HG03108 (cell line): ENCODE data around the gene SRP68.
"Not testable (repeated sequence)": the region's sequence is repeated elsewhere in the genome, so short reads cannot be mapped to it uniquely, and the experiment has no call there.

ENCODE experiments used
- ATAC-seq: cut with Tn5 transposase; IDR thresholded peaks from one replicate; pipeline ENCODE4 v1.9.1; 2021; ENCODE audit warnings: moderate library complexity; ENCODE audit not compliant: unreplicated experiment

SRP68 gene

GRCh38 chr17:76077584-76078110 is 5.3 kb upstream of the SRP68 start:
- no peak for ATAC-seq

GRCh38 chr17:76076765-76077583 is 4.7 kb upstream of the SRP68 start:
- no peak for ATAC-seq

DNA sequence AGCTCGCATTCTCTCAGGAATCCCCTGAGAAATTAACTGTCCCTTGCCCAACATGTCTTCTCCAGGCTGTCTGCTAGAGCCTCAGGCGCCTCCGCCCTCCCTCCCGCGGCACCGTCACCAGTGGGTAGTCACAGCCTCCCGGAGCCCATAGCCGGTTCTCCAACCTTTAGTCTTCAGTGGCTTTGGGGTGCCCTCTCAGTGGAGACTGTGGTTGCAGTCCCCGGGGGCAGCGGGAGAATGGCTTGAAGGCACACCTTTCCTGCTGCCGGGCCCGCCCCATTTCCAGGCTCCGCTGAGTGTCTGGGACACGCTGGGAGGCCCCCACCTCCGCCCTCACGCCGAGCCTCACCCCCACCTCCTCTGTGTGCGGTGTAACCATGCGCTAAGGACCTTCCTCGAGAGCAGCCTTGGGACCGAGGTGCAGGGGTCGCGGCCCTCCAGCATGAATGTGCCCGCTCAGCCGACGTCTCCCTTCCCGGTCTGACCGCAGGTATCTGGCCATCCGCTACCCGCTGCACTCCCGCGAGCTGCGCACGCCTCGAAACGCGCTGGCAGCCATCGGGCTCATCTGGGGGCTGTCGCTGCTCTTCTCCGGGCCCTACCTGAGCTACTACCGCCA is 3.9 kb upstream of the SRP68 start:
- no peak for ATAC-seq

- ATAC-seq, result no peak
Observed at GRCh38 chr17:76075364-76076145, 3.2 kb upstream of the SRP68 start.

DNA sequence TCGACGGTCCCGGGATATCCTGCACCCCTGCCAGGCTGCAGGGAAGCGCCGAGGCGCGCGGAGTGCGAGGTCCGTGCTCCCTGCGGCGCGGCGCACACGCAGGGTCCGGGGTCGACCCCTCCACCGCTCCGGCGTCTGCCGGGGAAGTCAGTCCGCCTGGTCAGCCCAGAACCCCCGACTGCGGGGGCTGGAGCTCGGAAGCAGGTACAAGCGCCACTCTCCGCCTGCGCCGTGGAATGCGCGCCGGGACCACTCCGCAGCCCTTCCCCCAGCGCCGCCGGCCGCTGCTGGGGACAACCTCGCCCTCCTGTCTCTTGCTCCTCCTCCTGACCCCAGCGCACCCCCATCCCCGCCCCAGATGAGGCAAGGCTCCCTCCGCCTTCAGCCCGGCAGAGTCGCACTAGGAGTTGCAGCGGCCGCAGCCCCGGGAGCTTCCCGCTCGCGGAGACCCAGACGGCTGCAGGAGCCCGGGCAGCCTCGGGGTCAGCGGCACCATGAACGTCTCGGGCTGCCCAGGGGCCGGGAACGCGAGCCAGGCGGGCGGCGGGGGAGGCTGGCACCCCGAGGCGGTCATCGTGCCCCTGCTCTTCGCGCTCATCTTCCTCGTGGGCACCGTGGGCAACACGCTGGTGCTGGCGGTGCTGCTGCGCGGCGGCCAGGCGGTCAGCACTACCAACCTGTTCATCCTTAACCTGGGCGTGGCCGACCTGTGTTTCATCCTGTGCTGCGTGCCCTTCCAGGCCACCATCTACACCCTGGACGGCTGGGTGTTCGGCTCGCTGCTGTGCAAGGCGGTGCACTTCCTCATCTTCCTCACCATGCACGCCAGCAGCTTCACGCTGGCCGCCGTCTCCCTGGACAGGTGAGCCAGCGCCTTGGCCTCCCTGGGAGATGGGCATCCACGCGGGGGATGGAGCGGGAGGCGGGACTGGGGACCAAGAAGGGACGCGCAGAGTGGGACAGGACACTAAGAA is 2.4 kb upstream of the SRP68 start, which contains the start of gene GALR2:
TSS of gene GALR2 (plus strand) at position 392 of the 974 bp plus-strand sequence. CDS start at position 495, 103 bp downstream.
- ATAC-seq, result no peak

GRCh38 chr17:76071531-76072147 is 678 bp downstream of the SRP68 start:
- ATAC-seq, result no peak

DNA sequence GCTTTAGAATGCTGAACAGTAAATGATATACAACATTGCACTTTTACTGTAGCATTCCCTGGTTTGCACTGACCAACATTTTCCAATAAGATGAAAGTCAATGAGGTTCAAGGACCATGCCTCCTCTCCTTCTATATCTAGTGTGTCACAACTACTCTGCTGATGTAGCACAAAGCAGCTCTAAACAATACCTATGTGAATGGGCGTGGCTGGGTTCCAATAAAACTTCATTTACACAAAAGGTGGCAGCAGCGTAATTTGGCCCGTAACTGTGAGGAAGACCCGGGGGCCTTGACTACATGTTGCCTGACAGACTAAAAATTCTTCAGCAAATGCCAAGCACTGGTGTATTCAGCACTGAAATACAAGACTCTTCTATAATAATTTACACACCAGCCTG is 6.5 kb downstream of the SRP68 start:
- ATAC-seq, result no peak

- no peak for ATAC-seq
Observed at GRCh38 chr17:76063875-76064546, 8.3 kb downstream of the SRP68 start.

DNA sequence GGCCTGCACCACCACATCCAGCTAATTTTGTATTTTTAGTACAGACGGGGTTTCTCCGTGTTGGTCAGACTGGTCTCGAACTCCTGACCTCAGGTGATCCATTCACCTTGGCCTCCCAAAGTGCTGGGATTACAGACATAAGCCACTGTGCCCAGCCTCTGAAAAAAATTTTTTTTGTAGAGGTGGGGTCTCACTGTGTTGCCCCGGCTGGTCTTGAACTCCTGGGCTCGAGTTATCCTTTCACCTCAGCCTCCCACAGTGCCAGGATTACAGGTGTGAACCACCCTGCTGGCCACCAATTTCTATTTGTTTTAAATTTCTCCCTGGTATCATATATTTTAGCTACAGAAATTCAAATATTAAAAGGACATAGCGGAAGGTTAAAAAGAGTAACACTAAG is 14.1 kb downstream of the SRP68 start:
- ATAC-seq, result not testable (repeated sequence)

DNA sequence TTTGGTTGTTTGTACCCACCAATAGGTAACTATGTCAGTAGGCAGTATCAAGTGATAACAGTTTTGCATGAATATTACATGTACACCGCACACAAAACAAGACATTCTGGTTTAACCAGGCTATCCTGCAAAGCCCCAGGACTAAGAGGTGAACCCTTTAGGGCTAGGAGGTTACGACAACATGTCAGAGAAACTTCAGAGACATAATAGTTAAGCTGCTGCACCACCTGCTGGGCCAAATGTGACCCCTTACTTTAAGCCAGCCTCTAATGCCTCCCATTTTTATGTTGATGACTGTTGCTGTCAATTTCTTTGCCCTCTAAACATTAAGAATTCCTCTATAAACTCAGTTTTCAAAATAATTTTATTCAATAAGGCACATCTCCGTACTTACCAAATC is 15.4 kb downstream of the SRP68 start:
- no peak for ATAC-seq

DNA sequence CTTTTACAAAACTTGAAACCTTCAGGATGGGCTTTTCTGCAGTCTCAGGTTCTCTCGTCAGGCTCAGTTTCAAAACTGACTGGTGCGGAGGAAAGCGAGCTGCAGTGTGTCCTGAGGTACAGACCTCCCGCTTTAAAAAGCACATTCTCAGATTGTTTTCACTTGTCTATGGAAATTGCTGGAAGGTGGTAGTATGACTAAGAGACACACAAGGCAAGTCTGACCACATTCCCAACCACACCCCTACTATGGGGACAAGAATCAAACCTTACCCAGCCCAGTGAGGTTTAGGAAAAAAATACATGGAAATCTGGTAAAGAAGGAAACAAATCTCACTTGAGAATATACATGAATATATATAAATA is 18.2 kb downstream of the SRP68 start:
- no peak for ATAC-seq

DNA sequence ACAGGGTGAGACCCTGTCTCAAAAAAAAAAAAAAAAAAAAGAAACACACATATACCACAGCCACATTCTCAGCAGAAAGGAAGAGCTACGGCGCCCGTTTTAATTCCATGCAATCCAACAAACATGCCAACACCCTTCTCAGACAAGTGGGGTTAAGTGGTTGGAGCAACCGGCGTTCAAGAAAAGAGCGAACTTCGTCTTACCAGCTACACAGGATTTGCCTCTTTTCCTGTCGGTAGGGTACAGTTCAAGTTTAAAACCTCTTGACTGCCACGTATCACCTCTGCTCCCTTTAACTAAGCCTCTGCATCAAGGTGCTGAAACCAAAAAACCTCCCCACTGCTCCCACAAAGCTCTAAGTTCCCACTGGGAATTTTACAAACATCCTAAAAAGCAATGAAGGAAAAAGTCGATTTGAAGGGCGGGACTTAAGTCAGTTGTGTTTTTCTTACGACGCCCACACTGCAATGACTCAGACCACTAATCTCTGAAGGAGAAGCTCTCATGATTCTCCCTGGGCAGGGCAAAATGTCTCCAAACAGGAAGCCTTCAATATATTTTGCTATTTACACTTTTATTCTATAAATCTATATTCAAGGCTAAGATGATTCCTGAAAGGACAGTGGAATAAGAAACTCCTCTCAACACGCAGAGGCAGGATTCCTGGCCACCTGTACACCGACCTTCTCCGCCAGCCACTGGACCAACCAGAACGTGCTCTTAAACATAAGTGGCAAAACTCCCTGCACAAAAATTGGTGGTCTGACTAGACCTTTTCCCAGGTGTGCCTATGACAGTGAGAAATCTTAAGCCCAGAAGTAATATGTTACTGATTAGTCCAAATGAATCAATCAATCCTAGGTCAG is 18.8 kb downstream of the SRP68 start:
- no peak for ATAC-seq

- no peak for ATAC-seq
Observed at GRCh38 chr17:76051561-76051960, 20.8 kb downstream of the SRP68 start.

DNA sequence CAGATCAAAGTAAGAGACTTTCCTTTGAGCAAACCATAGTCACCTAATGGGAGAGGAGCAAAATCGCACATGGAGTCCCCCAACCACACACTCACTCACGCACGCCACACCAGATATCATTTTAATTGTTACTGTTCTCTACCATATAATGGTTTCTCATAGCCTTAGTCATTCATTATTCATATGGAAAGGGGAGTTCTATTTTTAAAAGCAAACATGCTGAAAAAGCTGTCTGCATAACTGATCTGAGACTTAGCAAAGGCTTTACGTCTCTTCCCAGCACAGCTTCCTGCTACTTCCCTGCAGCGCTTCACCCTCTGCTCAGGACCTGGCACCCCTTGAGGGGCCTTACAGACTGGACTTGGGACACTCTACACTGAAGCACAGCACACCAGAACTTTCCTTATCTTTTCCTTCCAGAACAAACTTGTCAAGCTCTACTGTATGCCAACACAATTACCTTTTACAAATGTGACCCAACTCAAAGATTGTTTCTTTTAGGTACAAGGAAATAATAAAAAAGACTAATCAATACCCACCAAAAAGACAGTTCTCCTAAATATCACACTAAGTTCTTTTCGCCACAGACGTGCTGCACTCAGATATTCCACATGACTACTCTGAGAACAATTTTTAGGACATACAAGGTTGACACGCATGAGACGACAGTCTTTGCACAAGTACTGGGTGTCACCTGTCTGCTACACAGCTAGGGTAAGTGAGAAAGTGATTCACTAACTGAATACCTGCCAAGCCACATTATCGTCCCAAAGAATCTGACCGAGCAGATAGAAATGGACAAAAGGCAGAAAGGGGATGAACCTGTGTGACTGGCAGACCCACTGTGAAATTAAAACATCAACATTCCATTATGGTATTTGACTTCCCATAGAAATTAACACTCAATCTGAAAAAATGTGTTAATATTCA is 21.5 kb downstream of the SRP68 start:
- no peak for ATAC-seq

DNA sequence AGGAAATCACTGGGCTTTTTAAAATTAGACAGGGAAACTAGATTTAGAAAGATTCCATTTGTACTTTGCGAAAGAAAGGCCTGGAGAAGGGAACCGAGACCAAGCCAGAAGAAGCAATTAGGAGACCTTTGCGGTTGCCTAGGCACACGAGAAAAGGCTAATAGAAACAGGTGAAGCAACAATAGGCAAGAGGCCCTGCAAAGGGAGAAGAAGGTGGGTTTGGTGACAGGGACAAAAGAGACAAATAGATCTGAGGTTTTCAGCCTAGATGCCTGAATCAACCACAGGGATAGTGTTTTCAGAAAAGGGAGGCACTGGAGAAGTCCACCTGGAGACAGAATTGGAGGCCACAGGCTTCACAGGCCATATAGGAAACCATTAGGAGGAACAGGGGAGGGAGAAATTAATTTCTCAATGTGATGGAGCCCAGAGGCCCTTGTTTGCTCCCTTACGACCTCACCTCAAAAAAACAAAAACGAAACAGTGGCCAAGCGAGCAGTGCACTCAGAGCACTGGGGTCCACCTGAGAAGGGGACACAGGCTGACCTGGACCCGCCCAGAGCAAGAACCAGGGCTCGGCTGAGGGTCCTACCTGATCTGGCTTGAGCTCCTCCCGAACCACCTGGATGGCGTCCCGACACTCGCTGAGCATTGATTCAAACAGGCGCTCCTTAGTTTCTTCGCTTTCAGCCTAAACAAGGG is 22.3 kb downstream of the SRP68 start:
- ATAC-seq, result no peak

DNA sequence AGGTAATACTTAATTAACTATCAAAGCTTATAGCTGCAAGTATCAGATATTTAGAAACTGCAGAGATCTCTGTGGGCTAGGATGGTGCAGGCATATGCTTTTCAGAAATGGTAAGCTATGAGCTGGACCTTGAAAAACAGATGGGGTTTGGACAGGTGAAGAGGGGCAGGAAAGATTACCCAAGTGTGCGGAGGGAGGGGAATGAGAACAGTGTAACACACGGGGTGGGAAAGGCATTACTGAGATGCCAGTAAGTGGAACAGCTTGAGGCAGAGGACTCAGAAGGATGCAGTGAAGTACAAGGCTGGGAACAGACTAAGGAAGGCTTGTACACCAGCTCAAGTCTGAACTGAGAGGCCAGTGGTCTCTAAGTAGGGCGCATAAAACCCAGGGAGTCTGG is 23.1 kb downstream of the SRP68 start:
- no peak for ATAC-seq

DNA sequence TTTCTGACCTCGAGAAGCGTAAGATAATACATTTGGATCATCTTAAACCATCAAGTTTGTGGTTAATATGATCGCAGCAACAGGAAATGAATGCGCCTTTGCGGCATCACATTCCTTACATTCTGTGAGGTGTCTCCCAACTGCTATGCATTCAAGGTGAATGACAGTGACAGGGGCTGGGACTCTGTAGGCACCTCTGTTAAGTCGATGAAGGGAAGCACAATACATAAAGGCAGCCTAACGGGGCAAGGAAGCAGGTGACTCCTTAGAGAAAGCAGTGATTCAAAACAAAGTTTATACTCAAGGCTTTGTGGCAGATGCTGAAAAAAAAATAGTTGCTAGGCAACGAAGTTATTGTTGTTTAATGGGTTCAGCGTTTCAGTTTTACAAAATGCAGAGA is 23.6 kb downstream of the SRP68 start:
- ATAC-seq, result no peak
